ENCODE data around the gene IFNA14.
"Not testable (repeated sequence)": the region's sequence is repeated elsewhere in the genome, so short reads cannot be mapped to it uniquely, and the experiment has no call there.

The IFNA14 gene

GRCh38 chr9:21235468-21236359 lies 4.1 kb downstream of the IFNA14 start:
- TF ChIP-seq CTCF (tag by site-specific recombination; IDR thresholded peaks at IDR 0.05), result peak; percentile 27; the same call in 1 of the 2 replicates
- peak; percentile 23; the same call in 1 of the 2 replicates for TF ChIP-seq ZNF664 (tag by site-specific recombination; IDR thresholded peaks at IDR 0.05)
- TF ChIP-seq ZNF654 (tag by site-specific recombination; IDR thresholded peaks at IDR 0.05; ENCODE audit: low read depth), result peak; percentile 80
- H3K36me3 ChIP-seq (ENCODE audit: control insufficient read depth in 2 of 2, insufficient read depth in 1 of 2, low read length in 2 of 2); H3K9me3 ChIP-seq (ENCODE audit: control insufficient read depth, insufficient read depth, low read depth, low read length); H3K27ac ChIP-seq (ENCODE audit: extremely low read depth, low read depth, low read length); H3K4me1 ChIP-seq (ENCODE audit: control insufficient read depth, insufficient read depth, low read length); POLR2A ChIA-PET; H3K4me3 ChIP-seq (ENCODE audit: low read depth, low read length): not testable (repeated sequence)
- CTCF ChIA-PET, result interaction anchor here (0.6 to 2.7 kb wide), 58 partner anchors 9 to 1238 kb away, joined by 3 to 24 read pairs (median 4); partner anchors contain the start of gene IFNA16

GRCh38 chr9:21234153-21234687 lies 5.6 kb downstream of the IFNA14 start:
- no peak for TF ChIP-seq ZSCAN5A (tag by site-specific recombination; IDR thresholded peaks at IDR 0.05)
- no peak for TF ChIP-seq ZNF426 (tag by site-specific recombination; IDR thresholded peaks at IDR 0.05)
- TF ChIP-seq ZNF692 (tag by site-specific recombination; IDR thresholded peaks at IDR 0.05), result no peak
- no peak for TF ChIP-seq ZNF341 (tag by site-specific recombination; IDR thresholded peaks at IDR 0.05; ENCODE audit: low read depth)
- no peak for TF ChIP-seq ZNF433 (tag by site-specific recombination; IDR thresholded peaks at IDR 0.05; ENCODE audit: low read depth)
- no peak for TF ChIP-seq ZBTB21 (tag by site-specific recombination; IDR thresholded peaks at IDR 0.05)
- no peak for TF ChIP-seq HOXA7 (CRISPR knock-in tag; IDR thresholded peaks at IDR 0.05; ENCODE audit: borderline replicate concordance)
- TF ChIP-seq ZNF239 (tag by site-specific recombination; IDR thresholded peaks at IDR 0.05), result no peak
- no peak for TF ChIP-seq ZNF350 (tag by site-specific recombination; IDR thresholded peaks at IDR 0.05)
- no peak for TF ChIP-seq CTCF (tag by site-specific recombination; IDR thresholded peaks at IDR 0.05)
- TF ChIP-seq ZNF138 (tag by site-specific recombination; IDR thresholded peaks at IDR 0.05; ENCODE audit: borderline replicate concordance), result no peak
- no peak for TF ChIP-seq ZNF610 (tag by site-specific recombination; IDR thresholded peaks at IDR 0.05; ENCODE audit: borderline replicate concordance)
- TF ChIP-seq SETDB1 (IDR thresholded peaks at IDR 0.05; ENCODE audit: insufficient read length, low read length), result no peak
- TF ChIP-seq ZNF560 (tag by site-specific recombination; IDR thresholded peaks at IDR 0.05; ENCODE audit: borderline replicate concordance), result no peak
- TF ChIP-seq ZNF266 (tag by site-specific recombination; IDR thresholded peaks at IDR 0.05; ENCODE audit: low read depth), result no peak
- TF ChIP-seq ZNF19 (tag by site-specific recombination; IDR thresholded peaks at IDR 0.05; ENCODE audit: low read depth), result no peak
- H3K4me1 ChIP-seq (ENCODE audit: control insufficient read depth, insufficient read depth, low read length), result no peaks in the 10 kb centered on the region
- H3K27ac ChIP-seq (ENCODE audit: extremely low read depth, low read depth, low read length), result no peak overlapping the region
- no peaks in the 10 kb centered on the region for H3K36me3 ChIP-seq (ENCODE audit: control insufficient read depth in 2 of 2, insufficient read depth in 1 of 2, low read length in 2 of 2)
- no peaks in the 10 kb centered on the region for H3K9me3 ChIP-seq (ENCODE audit: control insufficient read depth, insufficient read depth, low read depth, low read length)
- ChIA-PET POLR2A (no interaction called here), CTCF (interaction anchor here (0.6 to 2.7 kb wide), 8 partner anchors 17 to 772 kb away, joined by 3 to 24 read pairs (median 6); partner anchors contain the start of gene IFNA16)
- no peak overlapping the region for H3K4me3 ChIP-seq (ENCODE audit: low read depth, low read length)

Measured in HEK293 (cell line).